GF-D8 (cell line): ENCODE measurements around the gene LRCH1.
A peak's percentile ranks its signal among the peaks of the same experiment; 100 is the strongest.

Experiments
- DNase-seq: peaks from one replicate; lab custom pipeline; 2025; lab: John Stamatoyannopoulos, UW

LRCH1 gene

GRCh38 chr13:46535002-46535401 is 18.0 kb upstream of the LRCH1 start:
- DNase-seq = no peak

- DNase-seq = no peak
Measured at GRCh38 chr13:46535825-46536224, 17.1 kb upstream of the LRCH1 start.

GRCh38 chr13:46536341-46536740 is 16.6 kb upstream of the LRCH1 start:
- no peak for DNase-seq

- no peak for DNase-seq
Measured at GRCh38 chr13:46539231-46539630, 13.7 kb upstream of the LRCH1 start.

- DNase-seq = no peak
Measured at GRCh38 chr13:46541210-46541609, 11.8 kb upstream of the LRCH1 start.

- DNase-seq = no peak
Measured at GRCh38 chr13:46542833-46543232, 10.1 kb upstream of the LRCH1 start.

GRCh38 chr13:46543287-46543686 is 9.7 kb upstream of the LRCH1 start:
- no peak for DNase-seq

GRCh38 chr13:46544208-46544607 is 8.8 kb upstream of the LRCH1 start:
- DNase-seq = no peak

GRCh38 chr13:46544811-46545210 is 8.2 kb upstream of the LRCH1 start:
- no peak for DNase-seq

GRCh38 chr13:46546084-46546768 is 6.7 kb upstream of the LRCH1 start:
- DNase-seq = no peak

GRCh38 chr13:46550822-46551221 is 2.1 kb upstream of the LRCH1 start:
- DNase-seq = no peak

- DNase-seq = peak; percentile 64
Measured at GRCh38 chr13:46551410-46552302, 1.3 kb upstream of the LRCH1 start.

- DNase-seq = no peak
Measured at GRCh38 chr13:46552303-46552682, 677 bp upstream of the LRCH1 start.

- DNase-seq = no peak
Measured at GRCh38 chr13:46553521-46553885, 533 bp downstream of the LRCH1 start.

GRCh38 chr13:46553886-46554858 is 1.2 kb downstream of the LRCH1 start:
- DNase-seq = peak; percentile 90

GRCh38 chr13:46554951-46555350 is 2.0 kb downstream of the LRCH1 start:
- no peak for DNase-seq

GRCh38 chr13:46555722-46556417 is 2.9 kb downstream of the LRCH1 start:
- no peak for DNase-seq

- DNase-seq = no peak
Measured at GRCh38 chr13:46556418-46556779, 3.4 kb downstream of the LRCH1 start.

GRCh38 chr13:46559272-46559805 is 6.4 kb downstream of the LRCH1 start:
- no peak for DNase-seq

- no peak for DNase-seq
Measured at GRCh38 chr13:46560778-46561177, 7.8 kb downstream of the LRCH1 start.

GRCh38 chr13:46561286-46561685 is 8.3 kb downstream of the LRCH1 start:
- no peak for DNase-seq
